HG03378 (cell line): Measurements from ENCODE around the gene ATG16L2.
"Not testable (repeated sequence)": the region's sequence is repeated elsewhere in the genome, so short reads cannot be mapped to it uniquely, and the experiment has no call there.

ENCODE experiments used
- ATAC-seq: cut with Tn5 transposase; IDR thresholded peaks from one replicate; pipeline ENCODE4 v1.9.1; 2021; ENCODE audit warnings: mild to moderate bottlenecking, moderate library complexity; ENCODE audit not compliant: unreplicated experiment

ATG16L2 gene

GRCh38 chr11:72824020-72824419 lies 9.8 kb downstream of the ATG16L2 start:
- no peak for ATAC-seq

- ATAC-seq, result no peak
These were observed 10.7 kb downstream of the ATG16L2 start for GRCh38 chr11:72824811-72825505.

- no peak for ATAC-seq
These were observed 11.4 kb downstream of the ATG16L2 start for GRCh38 chr11:72825661-72826060.

GRCh38 chr11:72826191-72826941 lies 12.2 kb downstream of the ATG16L2 start:
- ATAC-seq, result no peak

GRCh38 chr11:72826942-72827480 lies 12.8 kb downstream of the ATG16L2 start:
- ATAC-seq, result no peak

GRCh38 chr11:72827656-72828055 lies 13.4 kb downstream of the ATG16L2 start:
- not testable (repeated sequence) for ATAC-seq

- ATAC-seq, result no peak
These were observed 13.9 kb downstream of the ATG16L2 start for GRCh38 chr11:72828081-72828567.

- ATAC-seq, result no peak
These were observed 14.5 kb downstream of the ATG16L2 start for GRCh38 chr11:72828692-72829101.

GRCh38 chr11:72829178-72829577 lies 15.0 kb downstream of the ATG16L2 start:
- ATAC-seq, result no peak

GRCh38 chr11:72829884-72830533 lies 15.8 kb downstream of the ATG16L2 start:
- ATAC-seq, result no peak

GRCh38 chr11:72831521-72832300 lies 17.5 kb downstream of the ATG16L2 start:
- ATAC-seq, result no peak

GRCh38 chr11:72832301-72833082 lies 18.3 kb downstream of the ATG16L2 start:
- no peak for ATAC-seq

- no peak for ATAC-seq
These were observed 19.0 kb downstream of the ATG16L2 start for GRCh38 chr11:72833083-72833733.

- ATAC-seq, result no peak
These were observed 19.7 kb downstream of the ATG16L2 start for GRCh38 chr11:72833811-72834493.

GRCh38 chr11:72834905-72835304 lies 20.7 kb downstream of the ATG16L2 start:
- no peak for ATAC-seq

GRCh38 chr11:72836111-72836510 lies 21.9 kb downstream of the ATG16L2 start:
- no peak for ATAC-seq

GRCh38 chr11:72838691-72839305 lies 24.6 kb downstream of the ATG16L2 start:
- ATAC-seq, result no peak

- ATAC-seq, result no peak
These were observed 26.6 kb downstream of the ATG16L2 start for GRCh38 chr11:72840780-72841179.
